GM18870 (cell line): ENCODE data around the gene C5orf34.
A peak's percentile ranks its signal among the peaks of the same experiment; 100 is the strongest.
"Not testable (repeated sequence)": the region's sequence is repeated elsewhere in the genome, so short reads cannot be mapped to it uniquely, and the experiment has no call there.

Source experiments
- ATAC-seq: cut with Tn5 transposase; IDR thresholded peaks from one replicate; pipeline ENCODE4 v1.9.1; 2021; ENCODE audit warnings: moderate library complexity; ENCODE audit not compliant: unreplicated experiment

The C5orf34 gene

GRCh38 chr5:43514816-43515677, at the start of gene C5orf34:
Gene C5orf34, minus strand, starts transcription at chr5:43515148. Its CDS starts 5,809 bp downstream, at chr5:43509339.
- peak; percentile 93 for ATAC-seq

- no peak for ATAC-seq
Observed at GRCh38 chr5:43564289-43564850, 49.4 kb upstream of the C5orf34 start.

DNA sequence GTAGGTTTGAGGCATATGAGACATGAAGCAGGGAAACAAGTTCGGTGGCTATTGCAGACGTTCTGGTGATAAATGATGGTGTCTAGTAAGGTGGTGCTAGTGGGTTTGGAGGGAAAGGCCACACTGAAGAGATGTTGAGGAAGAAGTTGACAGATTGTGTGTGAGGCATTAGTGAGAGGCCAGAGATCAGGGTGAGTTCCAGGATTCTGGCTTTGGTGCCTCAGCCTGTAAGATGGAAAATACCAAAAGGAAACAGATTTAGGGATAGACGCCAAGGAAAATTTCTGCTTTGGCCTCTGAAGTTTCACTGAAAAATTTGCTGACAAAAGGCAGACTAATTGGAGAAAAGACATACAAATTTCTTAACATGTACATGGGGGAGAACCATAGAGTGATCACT, 48.4 kb upstream of the C5orf34 start:
- ATAC-seq: no peak

- ATAC-seq: no peak
Observed at GRCh38 chr5:43561356-43561755, 46.4 kb upstream of the C5orf34 start.

- ATAC-seq: no peak
Observed at GRCh38 chr5:43560128-43560527, 45.2 kb upstream of the C5orf34 start.

DNA sequence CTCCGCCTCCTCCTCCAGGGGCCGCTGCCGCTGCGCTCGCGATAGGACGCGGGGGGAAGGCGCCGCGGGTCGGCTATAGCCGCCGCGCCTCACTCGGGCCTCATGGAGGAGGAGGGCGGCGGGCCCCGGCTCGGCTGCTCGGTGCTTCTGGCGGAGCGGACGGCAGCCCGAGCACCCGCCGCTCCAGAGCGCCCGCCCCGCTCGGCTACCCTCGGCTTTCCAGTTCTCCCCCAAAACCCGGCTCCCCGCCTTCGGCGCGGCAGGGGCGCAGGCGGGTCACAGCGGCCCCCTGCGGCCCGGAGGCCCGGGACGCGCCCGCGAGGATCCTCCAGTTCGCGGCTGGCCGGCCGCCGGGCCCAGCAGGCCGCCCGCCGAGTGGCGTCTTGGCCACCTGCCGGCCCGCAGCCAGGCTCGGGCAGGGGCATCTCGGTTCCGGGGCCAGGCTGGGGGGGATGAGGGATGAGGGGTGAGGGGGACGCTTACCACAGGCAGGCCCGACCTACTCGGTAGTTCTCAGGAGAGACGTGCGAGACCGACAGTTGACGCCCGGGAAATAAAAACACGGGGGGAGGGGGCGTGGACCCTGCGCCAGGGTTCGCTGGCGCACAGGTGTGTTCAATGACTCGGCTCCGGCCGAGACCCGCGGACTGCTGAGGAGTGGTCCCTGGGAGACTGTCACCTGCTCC, 42.1 kb upstream of the C5orf34 start, which contains the start of gene PAIP1:
Gene PAIP1, minus strand, starts transcription at position 221 of the 686 bp plus-strand sequence. CDS start 231 bp downstream, outside the sequence.
- peak; percentile 79 for ATAC-seq

- not testable (repeated sequence) for ATAC-seq
Observed at GRCh38 chr5:43556607-43556856, 41.6 kb upstream of the C5orf34 start.

DNA sequence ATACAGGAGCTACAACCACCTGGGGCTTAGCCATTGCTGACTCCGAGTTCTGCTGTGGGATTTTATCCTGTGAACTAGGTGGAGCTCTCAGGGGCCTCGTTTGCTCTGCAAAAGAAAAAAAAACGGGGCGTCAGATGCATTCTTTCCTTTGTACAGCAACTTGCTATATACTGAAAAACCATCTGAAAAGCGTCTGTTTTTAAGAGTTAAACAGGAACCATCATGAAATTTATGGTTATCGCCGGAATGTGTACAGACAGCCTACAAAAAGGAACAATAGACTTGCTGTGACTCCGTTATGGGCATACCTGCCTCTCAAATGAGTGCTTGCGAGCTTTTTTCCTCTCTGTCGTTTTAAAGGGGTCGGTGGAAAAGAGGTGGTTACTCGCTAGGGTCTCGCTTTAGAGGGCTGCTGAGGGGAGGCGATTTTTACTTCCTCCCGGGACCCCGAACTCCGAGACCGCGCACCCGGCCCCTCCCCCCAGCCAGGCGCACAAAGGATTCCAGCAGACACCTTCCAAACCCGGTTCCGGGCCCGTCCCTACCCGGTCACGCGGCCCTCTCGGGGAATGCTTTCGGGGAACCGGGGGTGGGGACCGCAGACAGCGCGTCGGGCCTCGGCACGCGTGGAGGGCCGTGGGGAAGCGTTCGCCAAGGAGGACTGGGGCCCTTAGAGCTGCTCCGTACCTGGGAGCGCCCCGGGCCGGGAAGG, 41.1 kb upstream of the C5orf34 start:
- peak; percentile 6 for ATAC-seq

DNA sequence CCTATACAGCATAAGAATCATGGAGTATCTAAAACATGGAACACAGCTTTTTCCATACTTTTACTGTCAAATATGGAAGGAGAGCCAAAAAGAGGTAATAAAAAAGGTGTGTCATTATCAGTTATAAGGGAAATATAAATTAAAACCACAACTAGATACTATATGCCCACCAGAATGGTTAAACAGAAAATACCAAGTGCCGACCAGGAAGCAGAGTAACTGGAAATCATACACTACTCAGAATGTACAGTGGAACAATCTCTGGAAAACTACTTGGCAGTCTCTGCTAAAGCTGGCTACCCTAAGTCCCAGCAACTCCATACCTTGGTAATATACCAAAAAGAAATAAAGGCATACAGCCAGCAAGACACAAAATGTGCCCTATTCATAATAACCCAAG, 39.5 kb upstream of the C5orf34 start:
- no peak for ATAC-seq

DNA sequence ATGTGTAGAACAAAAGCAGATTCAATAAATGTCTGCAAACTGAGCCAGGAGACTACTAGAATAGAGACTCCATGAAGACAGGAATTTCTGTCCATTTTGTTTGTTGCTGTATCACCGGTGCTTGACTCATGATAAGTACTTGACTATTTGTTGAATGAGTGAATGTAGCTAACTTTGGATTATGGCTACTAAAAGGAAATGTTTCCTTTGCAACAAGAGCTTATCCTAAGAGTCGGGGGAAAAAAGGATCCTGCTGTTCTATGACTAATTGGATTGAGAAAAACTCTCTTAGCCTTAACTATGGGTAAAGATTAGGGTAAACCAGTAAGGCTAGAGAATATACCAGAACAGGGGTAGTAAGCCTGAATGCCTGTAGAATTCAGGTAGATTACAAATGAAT, 38.4 kb upstream of the C5orf34 start:
- ATAC-seq: no peak

- ATAC-seq: no peak
Observed at GRCh38 chr5:43551731-43552130, 36.8 kb upstream of the C5orf34 start.

DNA sequence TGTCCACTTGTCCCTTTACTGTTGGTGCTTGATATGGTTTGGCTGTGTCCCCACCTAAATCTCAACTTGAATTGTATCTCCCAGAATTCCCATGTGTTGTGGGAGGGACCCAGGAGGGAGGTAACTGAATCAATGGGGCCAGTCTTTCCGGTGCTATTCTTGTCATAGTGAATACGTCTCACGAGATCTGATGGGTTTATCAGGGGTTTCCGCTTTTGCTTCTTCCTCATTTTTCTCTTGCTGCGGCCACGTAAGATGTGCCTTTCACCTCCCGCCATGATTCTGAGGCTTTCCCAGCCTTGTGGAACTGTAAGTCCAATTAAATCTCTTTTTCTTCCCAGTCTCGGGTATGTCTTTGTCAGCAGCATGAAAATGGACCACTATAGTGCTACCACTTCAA, 34.3 kb upstream of the C5orf34 start:
- not testable (repeated sequence) for ATAC-seq

DNA sequence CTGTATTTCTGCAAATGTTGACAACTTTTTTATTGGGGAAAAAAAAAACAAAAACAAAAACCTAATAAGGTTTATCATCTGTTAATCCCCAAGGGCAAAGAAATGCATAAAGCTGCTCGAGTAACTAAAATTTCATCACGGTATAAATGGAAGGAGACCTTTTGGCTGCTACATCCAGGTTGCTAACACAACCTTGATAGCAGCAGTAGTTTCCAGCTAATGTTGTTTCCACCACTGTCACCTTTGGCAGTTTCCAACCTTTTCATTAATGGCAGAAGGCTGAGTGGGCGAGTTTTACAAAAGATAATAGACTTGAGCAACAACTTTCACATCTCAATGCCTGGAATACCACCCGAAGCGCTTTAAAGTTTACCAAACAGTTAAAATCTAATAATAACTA, 33.4 kb upstream of the C5orf34 start:
- ATAC-seq: no peak

GRCh38 chr5:43547532-43547931, 32.6 kb upstream of the C5orf34 start:
- ATAC-seq: no peak

- ATAC-seq: no peak
Observed at GRCh38 chr5:43543434-43543833, 28.5 kb upstream of the C5orf34 start.

- no peak for ATAC-seq
Observed at GRCh38 chr5:43540746-43541145, 25.8 kb upstream of the C5orf34 start.

- ATAC-seq: no peak
Observed at GRCh38 chr5:43536972-43537371, 22.0 kb upstream of the C5orf34 start.

DNA sequence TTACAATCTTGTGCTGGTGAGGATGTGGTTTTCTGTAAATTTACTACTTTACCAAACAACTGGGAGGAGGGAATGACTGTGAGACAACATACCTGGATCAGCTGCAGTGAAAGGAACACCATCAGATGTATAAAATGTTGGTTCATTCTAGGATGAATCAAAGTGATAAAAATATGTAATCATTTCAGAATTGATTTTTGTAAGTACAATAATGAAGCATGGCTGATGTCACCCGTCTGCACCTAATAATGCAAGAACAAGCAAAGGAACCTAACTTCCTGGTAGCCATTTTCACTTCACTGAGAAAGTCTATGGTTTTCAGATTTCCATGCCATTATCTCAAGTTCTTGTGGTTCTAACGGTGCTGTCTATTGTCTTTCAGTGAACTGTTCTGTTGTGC, 18.7 kb upstream of the C5orf34 start:
- no peak for ATAC-seq

DNA sequence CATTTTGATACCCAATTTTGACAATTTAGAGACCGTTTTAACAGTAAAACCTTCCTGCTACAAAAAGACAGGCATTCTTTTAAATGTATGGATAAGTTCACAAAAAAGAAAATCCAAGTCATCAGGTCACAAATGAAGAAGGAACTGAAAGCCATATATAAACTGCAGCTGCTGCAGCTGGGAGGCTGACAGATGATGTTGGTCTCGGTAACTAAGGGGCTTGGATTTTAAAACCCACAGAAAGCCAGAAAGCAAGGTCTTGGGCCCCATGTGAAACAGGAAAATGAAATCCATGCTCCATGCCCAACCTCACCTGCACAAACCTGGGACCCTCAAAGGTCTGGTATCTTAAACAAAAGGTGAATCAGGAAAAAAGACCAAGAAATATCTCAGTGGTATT, 15.7 kb upstream of the C5orf34 start:
- no peak for ATAC-seq

DNA sequence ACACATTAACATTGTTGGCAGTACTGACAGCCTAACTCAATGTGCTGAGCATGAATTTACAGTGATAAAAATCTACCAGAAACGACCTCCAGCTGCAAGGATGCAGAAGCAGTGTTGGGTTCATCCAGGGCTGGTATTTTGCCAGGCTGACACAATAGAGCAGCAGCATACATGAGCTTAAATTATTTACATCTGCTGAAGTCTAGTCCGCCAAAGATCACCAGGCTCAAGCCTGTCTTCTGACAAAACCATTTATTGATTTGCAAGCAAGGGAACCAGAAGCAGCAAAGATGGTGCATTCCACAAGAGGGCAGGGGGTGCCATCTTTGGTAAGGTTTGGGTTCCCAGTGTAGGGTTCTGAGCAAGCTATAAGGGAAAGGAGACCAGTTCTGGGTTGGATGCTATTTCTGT, 8.7 kb upstream of the C5orf34 start:
- no peak for ATAC-seq

GRCh38 chr5:43520615-43521014, 5.7 kb upstream of the C5orf34 start:
- no peak for ATAC-seq

- no peak for ATAC-seq
Observed at GRCh38 chr5:43515678-43516048, 715 bp upstream of the C5orf34 start.
